Muscle layer of colon (tissue), 2 donors: ENCODE measurements around the gene UBQLNL.

ENCODE experiments used
- H3K27ac ChIP-seq: one replicate; pipeline ENCODE4 v1.7.0; 2013; ENCODE audit warnings: low read depth, mild to moderate bottlenecking, low read length, moderate library complexity
- H3K27me3 ChIP-seq, 2 donors: one replicate each; pipeline ENCODE4 v1.7.0; 2013; ENCODE audit warnings: low read length in 2 of 2, mild to moderate bottlenecking in 2 of 2; ENCODE audit not compliant: insufficient read depth in 2 of 2, control insufficient read depth in 1 of 2
- H3K36me3 ChIP-seq: one replicate; pipeline ENCODE4 v1.7.0; 2013; ENCODE audit warnings: mild to moderate bottlenecking, low read length; ENCODE audit not compliant: insufficient read depth
- H3K4me1 ChIP-seq: one replicate; pipeline ENCODE4 v1.7.0; 2013; ENCODE audit warnings: mild to moderate bottlenecking, low read length; ENCODE audit not compliant: insufficient read depth
- H3K4me3 ChIP-seq, 2 donors: one replicate each; pipeline ENCODE4 v1.7.0; 2013; ENCODE audit warnings: low read length in 2 of 2, low read depth in 1 of 2, mild to moderate bottlenecking in 1 of 2, moderate library complexity in 1 of 2
- H3K9ac ChIP-seq: one replicate; pipeline ENCODE4 v1.7.0; 2013; ENCODE audit warnings: low read length
- H3K9me3 ChIP-seq: one replicate; pipeline ENCODE4 v1.7.0; 2013; ENCODE audit warnings: mild to moderate bottlenecking, low read length
- donor health status: abdominal sarcoma.
- donor health status: Adenocarcinoma of cecum.

The UBQLNL gene, protein sequence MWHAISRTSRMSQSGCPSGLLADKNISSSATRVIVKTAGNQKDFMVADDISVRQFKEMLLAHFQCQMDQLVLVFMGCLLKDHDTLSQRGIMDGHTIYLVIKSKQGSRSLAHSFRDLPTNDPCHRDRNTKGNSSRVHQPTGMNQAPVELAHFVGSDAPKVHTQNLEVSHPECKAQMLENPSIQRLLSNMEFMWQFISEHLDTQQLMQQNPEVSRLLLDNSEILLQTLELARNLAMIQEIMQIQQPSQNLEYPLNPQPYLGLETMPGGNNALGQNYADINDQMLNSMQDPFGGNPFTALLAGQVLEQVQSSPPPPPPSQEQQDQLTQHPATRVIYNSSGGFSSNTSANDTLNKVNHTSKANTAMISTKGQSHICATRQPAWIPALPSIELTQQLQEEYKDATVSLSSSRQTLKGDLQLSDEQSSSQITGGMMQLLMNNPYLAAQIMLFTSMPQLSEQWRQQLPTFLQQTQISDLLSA

GRCh38 chr11:5516599-5516998 lies at the start of gene UBQLNL:
Gene UBQLNL, minus strand, starts transcription at chr11:5516699. Its CDS starts 258 bp downstream, at chr11:5516441.
- no peaks in the 10 kb centered on the region for H3K27me3 ChIP-seq

GRCh38 chr11:5564259-5565019 lies 47.9 kb upstream of the UBQLNL start:
- H3K9me3 ChIP-seq = no peaks in the 10 kb centered on the region
- H3K27me3 ChIP-seq = no peaks in the 10 kb centered on the region
- no peak overlapping the region for H3K9ac ChIP-seq
- H3K4me3 ChIP-seq = no peak overlapping the region
- H3K36me3 ChIP-seq = no peaks in the 10 kb centered on the region
- no peaks in the 10 kb centered on the region for H3K4me1 ChIP-seq
- H3K27ac ChIP-seq = no peak overlapping the region

More at GRCh38 chr11:5516599-5516998, at the start of gene UBQLNL:
- Histone ChIP-seq H3K36me3 (no peaks in the 10 kb centered on the region), H3K4me1 (no peaks in the 10 kb centered on the region), H3K4me3 (no peak within 1 kb of the TSS), H3K9me3 (no peaks in the 10 kb centered on the region), H3K27ac (no peak within 1 kb of the TSS), H3K9ac (no peak within 1 kb of the TSS)

DNA sequence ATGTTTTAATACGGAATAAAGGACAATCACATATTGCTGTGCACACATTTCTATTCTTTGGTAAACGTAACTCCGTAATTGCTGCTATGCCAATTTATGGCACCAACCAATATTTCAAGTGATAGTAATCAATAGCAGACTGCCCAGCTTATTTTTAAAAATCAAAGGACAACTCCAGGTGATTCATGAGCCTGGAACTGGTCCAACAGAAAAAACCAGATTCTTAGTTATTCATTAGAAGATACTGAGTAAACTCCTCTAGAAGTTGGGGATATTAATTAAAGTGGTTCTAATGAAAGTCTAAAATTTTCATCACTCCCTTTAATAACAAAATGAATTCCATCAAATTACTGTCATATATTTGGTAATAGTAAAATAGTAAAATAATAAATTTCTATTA lies 41.3 kb upstream of the UBQLNL start:
- H3K27me3 ChIP-seq = no peaks in the 10 kb centered on the region
- no peak overlapping the region for H3K9ac ChIP-seq
- no peaks in the 10 kb centered on the region for H3K4me1 ChIP-seq
- H3K9me3 ChIP-seq = no peaks in the 10 kb centered on the region
- no peak overlapping the region for H3K27ac ChIP-seq
- H3K36me3 ChIP-seq = no peaks in the 10 kb centered on the region
- no peak overlapping the region for H3K4me3 ChIP-seq

GRCh38 chr11:5556596-5557188 lies 40.2 kb upstream of the UBQLNL start:
- Histone ChIP-seq H3K27me3 (no peaks in the 10 kb centered on the region), H3K4me1 (no peaks in the 10 kb centered on the region), H3K9ac (no peak overlapping the region), H3K9me3 (no peaks in the 10 kb centered on the region), H3K4me3 (no peak overlapping the region), H3K36me3 (no peaks in the 10 kb centered on the region), H3K27ac (no peak overlapping the region)

DNA sequence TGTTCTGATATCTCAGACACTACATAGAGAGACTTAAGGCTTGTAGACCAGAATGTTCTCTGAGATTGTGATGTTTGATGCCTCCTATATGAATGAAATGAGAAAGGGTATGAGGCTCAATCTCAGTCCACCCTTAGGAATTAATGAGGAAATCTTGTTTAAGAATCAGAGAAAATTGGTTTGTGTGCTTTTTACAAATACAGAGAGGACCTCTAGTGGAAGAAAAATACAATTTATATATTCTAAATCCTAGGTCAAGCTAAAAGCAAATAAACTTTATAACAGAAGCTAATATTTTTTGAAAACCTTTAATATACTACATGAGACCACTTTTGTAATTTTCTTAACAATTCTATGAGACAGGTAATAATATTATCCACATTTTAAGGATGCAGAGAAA lies 36.8 kb upstream of the UBQLNL start:
- Histone ChIP-seq H3K9me3 (no peaks in the 10 kb centered on the region), H3K9ac (no peak overlapping the region), H3K4me1 (no peaks in the 10 kb centered on the region), H3K36me3 (no peaks in the 10 kb centered on the region), H3K27me3 (no peaks in the 10 kb centered on the region), H3K4me3 (no peak overlapping the region), H3K27ac (no peak overlapping the region)

GRCh38 chr11:5550440-5551095 lies 34.1 kb upstream of the UBQLNL start:
- H3K36me3 ChIP-seq = no peaks in the 10 kb centered on the region
- H3K9me3 ChIP-seq = no peaks in the 10 kb centered on the region
- H3K4me3 ChIP-seq = no peak overlapping the region
- H3K9ac ChIP-seq = no peak overlapping the region
- H3K27ac ChIP-seq = no peak overlapping the region
- no peaks in the 10 kb centered on the region for H3K4me1 ChIP-seq
- H3K27me3 ChIP-seq = no peaks in the 10 kb centered on the region

DNA sequence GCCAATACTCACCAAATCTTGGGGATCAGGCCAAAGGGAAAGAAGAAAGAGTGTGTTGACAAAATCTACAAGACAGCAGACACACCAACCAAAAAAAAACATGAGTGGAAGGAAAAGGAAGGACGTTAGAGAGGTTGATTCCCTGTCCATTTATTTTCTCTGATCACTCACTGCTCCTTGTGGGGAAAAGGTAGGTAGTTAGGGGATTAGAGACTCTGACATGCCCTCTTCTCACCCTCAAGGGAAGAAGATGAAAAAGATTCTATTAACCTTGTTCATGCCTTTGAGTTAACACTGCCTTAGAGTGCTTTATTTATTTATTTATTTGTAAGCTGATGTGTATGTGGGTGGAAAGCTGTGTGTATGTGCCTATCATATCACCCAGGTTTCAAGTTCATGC lies 31.9 kb upstream of the UBQLNL start, which contains the start of gene OR52H1:
TSS of gene OR52H1 (minus strand) at position 101 of the 400 bp plus-strand sequence. CDS start 3,035 bp downstream, outside the sequence.
- no peak within 1 kb of the TSS for H3K9ac ChIP-seq
- no peak within 1 kb of the TSS for H3K4me3 ChIP-seq
- no peak within 1 kb of the TSS for H3K27ac ChIP-seq
- H3K36me3 ChIP-seq = no peaks in the 10 kb centered on the region
- no peaks in the 10 kb centered on the region for H3K4me1 ChIP-seq
- no peaks in the 10 kb centered on the region for H3K9me3 ChIP-seq
- H3K27me3 ChIP-seq = no peaks in the 10 kb centered on the region

DNA sequence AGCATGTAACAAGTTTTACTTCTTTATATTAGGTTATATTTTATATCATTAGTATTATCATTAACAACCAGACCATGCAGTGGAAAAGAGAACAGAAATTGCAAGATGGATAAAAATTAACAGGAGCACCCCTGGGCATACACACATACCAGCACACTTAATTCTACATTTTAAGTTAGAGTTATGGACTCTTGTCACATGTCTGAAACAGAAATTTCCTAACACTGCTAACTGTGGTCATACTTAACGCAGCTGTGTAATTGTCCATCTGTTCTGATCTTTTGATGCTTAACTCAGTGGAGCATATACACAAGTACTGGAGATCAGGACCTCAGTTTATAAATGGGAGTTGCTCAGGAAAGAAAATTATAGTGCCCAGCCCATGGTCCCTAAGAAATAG lies 31.5 kb upstream of the UBQLNL start:
- H3K4me3 ChIP-seq = no peak overlapping the region
- H3K27ac ChIP-seq = no peak overlapping the region
- H3K36me3 ChIP-seq = no peaks in the 10 kb centered on the region
- H3K4me1 ChIP-seq = no peaks in the 10 kb centered on the region
- no peaks in the 10 kb centered on the region for H3K27me3 ChIP-seq
- H3K9ac ChIP-seq = no peak overlapping the region
- H3K9me3 ChIP-seq = no peaks in the 10 kb centered on the region

DNA sequence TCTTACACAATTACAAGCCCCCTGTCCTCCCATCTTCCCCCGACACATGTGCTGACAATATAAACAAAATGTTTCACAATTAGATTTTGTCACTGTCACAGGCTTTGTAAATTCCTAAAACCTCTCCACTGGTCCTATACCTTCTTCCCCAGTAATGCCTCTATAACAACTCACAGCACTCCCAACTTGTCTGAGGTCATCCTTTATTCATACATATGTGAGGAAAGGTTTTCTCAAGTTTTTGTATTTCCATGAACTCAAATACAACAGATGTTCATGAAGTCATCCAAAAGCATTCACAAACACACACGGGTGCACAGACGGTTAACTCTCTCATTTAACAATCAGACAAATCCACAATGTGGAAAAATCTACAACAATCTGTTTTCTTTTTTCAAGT lies 30.0 kb upstream of the UBQLNL start:
- no peaks in the 10 kb centered on the region for H3K36me3 ChIP-seq
- no peak overlapping the region for H3K27ac ChIP-seq
- no peaks in the 10 kb centered on the region for H3K9me3 ChIP-seq
- H3K27me3 ChIP-seq = no peaks in the 10 kb centered on the region
- H3K9ac ChIP-seq = no peak overlapping the region
- no peaks in the 10 kb centered on the region for H3K4me1 ChIP-seq
- H3K4me3 ChIP-seq = no peak overlapping the region

DNA sequence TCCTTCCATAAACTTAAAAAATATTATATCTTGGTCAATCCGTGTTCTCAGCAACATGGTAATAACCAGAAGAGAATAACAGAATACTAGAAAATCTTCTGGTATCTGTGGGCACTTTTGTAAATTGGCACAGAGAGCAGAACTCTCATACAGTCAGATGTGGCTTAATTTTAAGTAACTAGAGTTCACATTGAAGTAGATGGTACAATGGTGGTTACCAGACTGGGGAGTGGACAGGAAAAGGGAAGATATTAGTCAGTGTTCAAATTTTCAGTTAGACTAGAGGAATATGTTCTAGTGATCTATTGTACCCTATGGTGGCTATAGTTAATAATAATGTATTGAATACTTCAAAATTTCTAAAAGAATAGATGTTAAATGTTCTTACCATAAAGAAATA lies 24.9 kb upstream of the UBQLNL start:
- Histone ChIP-seq H3K36me3 (no peaks in the 10 kb centered on the region), H3K27ac (no peak overlapping the region), H3K4me1 (no peaks in the 10 kb centered on the region), H3K9ac (no peak overlapping the region), H3K9me3 (no peaks in the 10 kb centered on the region), H3K4me3 (no peak overlapping the region), H3K27me3 (no peaks in the 10 kb centered on the region)

DNA sequence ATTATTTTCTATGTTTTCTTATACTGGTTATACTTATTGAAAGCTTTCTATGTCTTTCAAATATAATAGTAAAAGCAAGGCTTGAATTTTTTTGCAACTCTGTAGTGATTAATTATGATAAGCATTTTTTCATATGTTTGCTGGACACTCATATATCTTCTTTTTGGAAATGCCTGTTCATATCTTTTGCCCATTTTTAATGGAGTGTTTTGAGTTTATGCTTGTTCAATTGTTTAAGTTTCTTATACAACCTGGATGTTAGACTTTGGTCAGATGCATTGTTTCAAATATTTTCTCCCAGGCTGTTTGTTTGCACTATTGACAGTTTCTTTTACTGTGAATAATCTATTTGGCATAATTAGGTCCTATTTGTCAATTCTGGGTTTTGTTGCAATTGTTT lies 20.0 kb upstream of the UBQLNL start:
- Histone ChIP-seq H3K27me3 (no peaks in the 10 kb centered on the region), H3K36me3 (no peaks in the 10 kb centered on the region), H3K9me3 (no peaks in the 10 kb centered on the region), H3K4me3 (no peak overlapping the region), H3K27ac (no peak overlapping the region), H3K4me1 (no peaks in the 10 kb centered on the region), H3K9ac (no peak overlapping the region)
